Body of pancreas (tissue), 4 donors: ENCODE results near the gene RBM24. TPM values are rescaled to one million over a fixed set of nuclear protein-coding genes. Genes with fewer than 3 reads are reported as not detected.

Source experiments
- ATAC-seq: fragments of 150-250 bp; one replicate; pipeline ENCODE4 v1.9.1; 2016
- DNase-seq, 4 donors: peaks; one replicate each; pipeline ENCODE4 v3.0.0-alpha.2; 2019
- H3K27ac ChIP-seq, 4 donors: fragments of 200-600 bp; sonication (generic); 1 replicate in 3 of 4; 2 replicates in 1 of 4; pipeline versions ENCODE4 v1.5.1 to v1.6.1; 2016 to 2019; ENCODE audit warnings: mild to moderate bottlenecking in 1 of 4, mixed read lengths in 1 of 4, moderate library complexity in 1 of 4
- H3K27me3 ChIP-seq, 2 donors: fragments of 200-600 bp; sonication (generic); one replicate each; pipeline ENCODE4 v1.6.0; 2016; ENCODE audit warnings: mild to moderate bottlenecking in 1 of 2
- H3K36me3 ChIP-seq, 2 donors: fragments of 200-600 bp; sonication (generic); replicated peaks in 1 of 2; 2 replicates each; pipeline ENCODE4 v1.5.1; 2016; ENCODE audit warnings: low read depth in 2 of 2; ENCODE audit not compliant: insufficient read depth in 1 of 2
- H3K4me1 ChIP-seq: fragments of 200-600 bp; sonication (generic); one replicate; pipeline ENCODE4 v1.6.0; 2016
- H3K4me3 ChIP-seq, 2 donors: fragments of 200-600 bp; sonication (generic); 1 replicate in 1 of 2; 2 replicates in 1 of 2; pipeline ENCODE4 v1.5.1; 2016 to 2019
- H3K9me3 ChIP-seq, 3 donors: fragments of 200-600 bp; sonication (generic); 1 replicate in 2 of 3; 2 replicates in 1 of 3; pipeline ENCODE4 v1.5.1; 2016
- POLR2A ChIP-seq, 3 donors: fragments of 450-650 bp; IDR thresholded peaks; one replicate each; pipeline ENCODE4 v1.6.1; 2016; ENCODE audit warnings: antibody characterized with exemption in 3 of 3, mild to moderate bottlenecking in 2 of 3
- WGBS, 2 donors: methylation state at CpG; one replicate each; pipeline ENCODE4 v1.1.5; 2017; 5-methylcytosine and 5-hydroxymethylcytosine counted together
- intact Hi-C: fragments of 100-400 bp; cut with DNase I; formaldehyde crosslinking; loops from one replicate; pipeline ENCODE4 v1.15.1; 2023
- total RNA-seq, 2 donors: library from RNA; depleted of rRNA; stranded (reverse); fragments of >200 nt; gene quantifications; one replicate each; pipeline ENCODE4 v1.1.0, GENCODE V29; 2016
- TF ChIP-seq, protein P1 (sequence below), 7 experiments: fragments of 450-650 bp in 4 of 7; fragments of 200-600 bp in 3 of 7; sonication (generic) in 3 of 7; IDR thresholded peaks; one replicate each; pipeline ENCODE4 v1.5.1; 2016 to 2019; ENCODE audit warnings: antibody characterized with exemption in 7 of 7

The RBM24 gene
- total RNA-seq, 2 donors from 2014 or later: 2.3 TPM; not detected in 1

DNA sequence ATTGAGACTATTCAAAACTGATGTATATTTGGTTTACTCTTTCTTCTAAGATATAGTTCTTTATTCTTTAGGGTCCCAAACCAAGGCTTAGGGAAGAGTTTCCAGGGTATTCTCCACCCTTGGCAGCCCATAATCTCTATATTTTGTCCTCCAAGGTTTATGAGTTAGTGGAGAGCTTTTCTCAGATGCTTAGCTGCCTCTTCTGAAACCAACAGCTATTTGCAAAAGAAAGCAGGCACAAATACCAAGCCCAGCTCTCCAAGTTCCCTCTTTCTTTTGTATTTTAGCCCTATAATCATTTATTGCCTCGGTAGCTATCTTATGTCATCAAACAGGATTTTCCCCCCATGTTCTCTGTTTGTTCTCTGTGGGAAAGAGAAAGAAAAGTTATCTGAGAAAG is 39.1 kb upstream of the RBM24 start:
- Histone ChIP-seq H3K9me3 (peaks cover 0 to 4% (median 0%) of the 10 kb centered on the region in 3 donors), H3K27ac (no peak overlapping the region), H3K36me3 (no peaks in the 10 kb centered on the region), H3K27me3 (no peaks in the 10 kb centered on the region), H3K4me1 (no peaks in the 10 kb centered on the region), H3K4me3 (no peak overlapping the region)
- ATAC-seq (no peak), DNase-seq (no peak)
- intact Hi-C loops: no loop called here
- TF ChIP-seq, protein P1, sequence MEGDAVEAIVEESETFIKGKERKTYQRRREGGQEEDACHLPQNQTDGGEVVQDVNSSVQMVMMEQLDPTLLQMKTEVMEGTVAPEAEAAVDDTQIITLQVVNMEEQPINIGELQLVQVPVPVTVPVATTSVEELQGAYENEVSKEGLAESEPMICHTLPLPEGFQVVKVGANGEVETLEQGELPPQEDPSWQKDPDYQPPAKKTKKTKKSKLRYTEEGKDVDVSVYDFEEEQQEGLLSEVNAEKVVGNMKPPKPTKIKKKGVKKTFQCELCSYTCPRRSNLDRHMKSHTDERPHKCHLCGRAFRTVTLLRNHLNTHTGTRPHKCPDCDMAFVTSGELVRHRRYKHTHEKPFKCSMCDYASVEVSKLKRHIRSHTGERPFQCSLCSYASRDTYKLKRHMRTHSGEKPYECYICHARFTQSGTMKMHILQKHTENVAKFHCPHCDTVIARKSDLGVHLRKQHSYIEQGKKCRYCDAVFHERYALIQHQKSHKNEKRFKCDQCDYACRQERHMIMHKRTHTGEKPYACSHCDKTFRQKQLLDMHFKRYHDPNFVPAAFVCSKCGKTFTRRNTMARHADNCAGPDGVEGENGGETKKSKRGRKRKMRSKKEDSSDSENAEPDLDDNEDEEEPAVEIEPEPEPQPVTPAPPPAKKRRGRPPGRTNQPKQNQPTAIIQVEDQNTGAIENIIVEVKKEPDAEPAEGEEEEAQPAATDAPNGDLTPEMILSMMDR (IDR thresholded peaks at IDR 0.05): no peak
- no peak for TF ChIP-seq POLR2A (IDR thresholded peaks at IDR 0.05)
- 10 to 12% methylated on average over 1 of the region's 1 CpG for WGBS, 2 donors

DNA sequence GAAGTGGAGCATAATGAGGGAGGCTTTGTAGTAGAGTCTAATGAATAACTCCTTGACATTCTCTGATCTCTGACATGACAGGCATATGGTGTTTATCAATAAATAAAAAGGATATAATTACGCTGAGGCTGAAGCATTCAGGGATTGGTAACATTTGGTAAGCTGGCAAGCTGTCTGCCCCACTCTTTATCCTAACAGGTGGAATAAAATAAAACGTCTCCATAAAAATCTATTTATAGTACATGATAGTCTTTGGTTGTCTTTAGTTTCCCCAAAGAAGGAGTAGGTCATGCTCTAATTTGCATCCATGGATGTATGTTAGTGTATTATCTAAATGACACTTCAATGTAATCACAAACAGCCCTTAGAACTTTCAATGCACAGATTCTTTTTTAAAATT is 30.9 kb upstream of the RBM24 start:
- intact Hi-C loops: no loop called here

DNA sequence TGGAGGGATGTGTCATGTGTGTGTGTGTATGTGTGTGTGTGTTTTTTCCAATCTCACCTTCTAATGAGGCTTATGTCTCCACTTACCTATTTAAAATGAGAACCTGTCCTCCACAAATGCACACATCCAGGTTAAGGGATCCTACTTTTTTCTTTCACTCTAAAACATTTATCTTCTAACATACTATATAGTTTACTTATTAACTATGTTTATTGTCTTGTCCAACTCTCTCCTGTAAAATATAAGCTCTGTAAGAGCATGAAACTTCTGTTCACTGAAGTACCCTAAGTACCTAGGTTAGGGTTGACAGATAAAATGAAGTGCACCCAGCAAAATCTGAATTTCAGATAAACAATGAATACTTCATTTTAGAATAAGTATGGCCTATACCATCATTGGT is 29.2 kb upstream of the RBM24 start:
- DNase-seq (no peak), ATAC-seq (no peak)
- Histone ChIP-seq H3K4me3 (no peak overlapping the region), H3K27ac (no peak overlapping the region), H3K9me3 (no peaks in the 10 kb centered on the region), H3K27me3 (no peaks in the 10 kb centered on the region), H3K36me3 (no peaks in the 10 kb centered on the region), H3K4me1 (no peaks in the 10 kb centered on the region)
- TF ChIP-seq POLR2A (IDR thresholded peaks at IDR 0.05): no peak
- TF ChIP-seq, protein P1 (IDR thresholded peaks at IDR 0.05): no peak
- intact Hi-C loops: no loop called here

More for the DNA sequence above, 30.9 kb upstream of the RBM24 start:
- no peaks in the 10 kb centered on the region for H3K36me3 ChIP-seq
- no peak overlapping the region for H3K27ac ChIP-seq
- H3K27me3 ChIP-seq: no peaks in the 10 kb centered on the region
- no peak overlapping the region for H3K4me3 ChIP-seq
- TF ChIP-seq POLR2A (IDR thresholded peaks at IDR 0.05): no peak
- TF ChIP-seq, protein P1 (IDR thresholded peaks at IDR 0.05): no peak
- H3K4me1 ChIP-seq: no peaks in the 10 kb centered on the region
- WGBS, 2 donors: 46 to 56% methylated on average over 2 of the region's 2 CpGs
- H3K9me3 ChIP-seq: no peaks in the 10 kb centered on the region
- ATAC-seq (no peak), DNase-seq (no peak)

DNA sequence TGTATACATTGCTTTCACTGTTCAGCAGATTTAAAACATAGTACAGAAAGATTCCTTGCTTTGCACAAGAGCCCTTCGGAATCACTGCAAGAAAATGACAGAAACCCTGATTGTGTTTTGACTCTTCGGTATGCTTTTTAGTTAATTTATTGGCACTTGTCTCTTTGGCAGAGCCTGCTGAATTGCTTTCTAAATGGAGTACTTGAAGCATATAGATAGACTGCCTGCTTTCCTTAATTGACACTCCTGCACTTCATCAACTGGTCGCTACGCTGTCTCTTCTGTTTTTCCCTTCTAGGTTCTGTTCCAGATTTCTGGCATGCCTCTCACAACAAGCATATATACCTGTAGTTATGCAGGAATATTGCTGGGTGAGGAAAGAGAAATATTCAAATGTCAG is 22.4 kb upstream of the RBM24 start:
- no peaks in the 10 kb centered on the region for H3K4me1 ChIP-seq
- H3K4me3 ChIP-seq: no peak overlapping the region
- no peak for DNase-seq
- no peaks in the 10 kb centered on the region for H3K9me3 ChIP-seq
- no peaks in the 10 kb centered on the region for H3K27me3 ChIP-seq
- H3K36me3 ChIP-seq: no peaks in the 10 kb centered on the region
- WGBS, 2 donors: 87 to 89% methylated on average over 4 of the region's 4 CpGs
- no peak overlapping the region for H3K27ac ChIP-seq
- intact Hi-C loops: no loop called here
- TF ChIP-seq, protein P1 (IDR thresholded peaks at IDR 0.05): no peak
- no peak for TF ChIP-seq POLR2A (IDR thresholded peaks at IDR 0.05)
- no peak for ATAC-seq

DNA sequence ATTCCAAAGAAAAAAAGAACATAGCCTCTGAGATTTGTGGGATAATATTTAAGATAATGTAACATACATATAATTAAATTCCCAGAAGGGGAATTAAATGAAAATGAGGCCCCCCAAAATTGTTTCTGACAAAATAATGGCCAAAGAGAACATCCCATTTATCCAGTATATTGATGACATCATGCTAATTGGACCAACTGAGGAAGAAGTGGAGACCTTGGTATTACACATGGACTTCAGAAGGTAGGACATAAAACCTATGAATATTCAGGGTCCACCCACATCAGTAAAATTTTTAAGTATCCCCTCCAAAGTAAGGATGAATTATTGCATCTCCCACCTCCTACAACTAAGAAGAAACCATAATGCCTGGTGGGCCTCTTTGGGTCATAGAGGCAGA is 15.6 kb upstream of the RBM24 start:
- Histone ChIP-seq H3K27me3 (no peaks in the 10 kb centered on the region), H3K4me1 (no peaks in the 10 kb centered on the region), H3K4me3 (no peak overlapping the region), H3K27ac (no peak overlapping the region), H3K36me3 (no peaks in the 10 kb centered on the region), H3K9me3 (no peaks in the 10 kb centered on the region)
- no peak for TF ChIP-seq POLR2A (IDR thresholded peaks at IDR 0.05)
- TF ChIP-seq, protein P1 (IDR thresholded peaks at IDR 0.05): no peak
- intact Hi-C loops: no loop called here
- ATAC-seq: no peak
- DNase-seq: no peak
